Left ventricle myocardium inferior (tissue), 1 donor: ENCODE data around the gene BRWD1. TPM values are rescaled to one million over a fixed set of nuclear protein-coding genes. Genes with fewer than 3 reads are reported as not detected.

Source experiments
- DNase-seq: peaks from one replicate; pipeline ENCODE4 v3.0.0-alpha.2; 2020
- H3K27ac ChIP-seq: fragments of 200-600 bp; replicated peaks from 2 replicates; pipeline ENCODE4 v1.8.0; 2021
- H3K27me3 ChIP-seq: fragments of 200-600 bp; 2 replicates; pipeline ENCODE4 v1.8.0; 2021; ENCODE audit warnings: low read depth
- H3K36me3 ChIP-seq: fragments of 200-600 bp; 2 replicates; pipeline ENCODE4 v1.8.0; 2021
- H3K4me1 ChIP-seq: fragments of 200-600 bp; 2 replicates; pipeline ENCODE4 v1.8.0; 2021
- H3K4me3 ChIP-seq: fragments of 200-600 bp; 2 replicates; pipeline ENCODE4 v1.8.0; 2021; ENCODE audit warnings: mild to moderate bottlenecking, moderate library complexity
- H3K9me3 ChIP-seq: fragments of 200-600 bp; replicated peaks from 2 replicates; pipeline ENCODE4 v1.8.0; 2021
- CTCF ChIP-seq: fragments of 200-600 bp; IDR thresholded peaks from 2 replicates; pipeline ENCODE4 v1.8.0; 2021; ENCODE audit warnings: antibody characterized with exemption, mild to moderate bottlenecking, borderline replicate concordance
- intact Hi-C: fragments of 100-400 bp; cut with micrococcal nuclease; formaldehyde crosslinking; loops from one replicate; pipeline ENCODE4 v1.11.0; 2022
- total RNA-seq: library from RNA; stranded (reverse); fragmentation: NEBNext Ultra II Directional; extraction: Animal tissue kit (Norgen Biotek cat#: 25700); gene quantifications from one replicate; pipeline ENCODE4 v1.2.1, GENCODE V29; 2021
- donor health status: DM: no; HTN: yes; CAD: no; lungs with severe emphysema.

Gene BRWD1
- total RNA-seq, 1 donor from 2014 or later = 34.9 TPM

GRCh38 chr21:39319251-39319756 lies 5.9 kb upstream of the BRWD1 start:
- no peak for TF ChIP-seq CTCF
- Histone ChIP-seq H3K36me3 (no peaks in the 10 kb centered on the region), H3K27me3 (no peaks in the 10 kb centered on the region), H3K27ac (peak overlapping the region; percentile 84), H3K9me3 (no peaks in the 10 kb centered on the region), H3K4me1 (peaks cover 38% of the 10 kb centered on the region), H3K4me3 (no peak overlapping the region)
- DNase-seq = peak; percentile 49
- intact Hi-C loops = no loop called here

GRCh38 chr21:39318091-39318959 lies 4.9 kb upstream of the BRWD1 start:
- Histone ChIP-seq H3K4me3 (no peak overlapping the region), H3K4me1 (peaks cover 47% of the 10 kb centered on the region), H3K36me3 (no peaks in the 10 kb centered on the region), H3K27me3 (no peaks in the 10 kb centered on the region), H3K27ac (peak overlapping the region; percentile 84), H3K9me3 (no peaks in the 10 kb centered on the region)
- intact Hi-C loops = no loop called here
- TF ChIP-seq CTCF = no peak
- no peak for DNase-seq

GRCh38 chr21:39317134-39318090 lies 4.0 kb upstream of the BRWD1 start:
- intact Hi-C loops = no loop called here

GRCh38 chr21:39316729-39317128 lies 3.3 kb upstream of the BRWD1 start:
- H3K4me1 ChIP-seq = peaks cover 56% of the 10 kb centered on the region
- H3K36me3 ChIP-seq = peaks cover under 1% of the 10 kb centered on the region
- DNase-seq = no peak
- H3K27ac ChIP-seq = peak overlapping the region; percentile 84
- intact Hi-C loops = no loop called here
- no peaks in the 10 kb centered on the region for H3K27me3 ChIP-seq
- H3K4me3 ChIP-seq = no peak overlapping the region
- no peak for TF ChIP-seq CTCF
- no peaks in the 10 kb centered on the region for H3K9me3 ChIP-seq

More at GRCh38 chr21:39317134-39318090, 4.0 kb upstream of the BRWD1 start:
- H3K4me1 ChIP-seq = peaks cover 51% of the 10 kb centered on the region
- DNase-seq = no peak
- H3K36me3 ChIP-seq = no peaks in the 10 kb centered on the region
- peak overlapping the region; percentile 84 for H3K27ac ChIP-seq
- no peaks in the 10 kb centered on the region for H3K9me3 ChIP-seq
- no peak for TF ChIP-seq CTCF
- no peaks in the 10 kb centered on the region for H3K27me3 ChIP-seq
- no peak overlapping the region for H3K4me3 ChIP-seq
